ENCODE data around the gene RGS17.

Gene RGS17

GRCh38 chr6:153108315-153108714, 22.8 kb downstream of the RGS17 start:
- TF ChIP-seq ZNF560 (tag by site-specific recombination; IDR thresholded peaks at IDR 0.05; ENCODE audit: borderline replicate concordance) = no peak
- no peaks in the 10 kb centered on the region for H3K9me3 ChIP-seq (ENCODE audit: control insufficient read depth, insufficient read depth, low read depth, low read length)
- H3K27ac ChIP-seq (ENCODE audit: extremely low read depth, low read depth, low read length) = no peak overlapping the region
- H3K36me3 ChIP-seq (ENCODE audit: control insufficient read depth in 2 of 2, insufficient read depth in 1 of 2, low read length in 2 of 2) = no peaks in the 10 kb centered on the region
- H3K4me3 ChIP-seq (ENCODE audit: low read depth, low read length) = no peak overlapping the region
- ChIA-PET POLR2A (no interaction called here), CTCF (interaction anchor here (0.6 to 1.7 kb wide), 6 partner anchors 11 to 226 kb away, joined by 3 to 7 read pairs (median 4); no protein-coding TSS in a partner anchor)
- no peaks in the 10 kb centered on the region for H3K4me1 ChIP-seq (ENCODE audit: control insufficient read depth, insufficient read depth, low read length)

GRCh38 chr6:153106021-153106420, 25.1 kb downstream of the RGS17 start:
- TF ChIP-seq ZNF121 (tag by site-specific recombination; IDR thresholded peaks at IDR 0.05) = no peak
- TF ChIP-seq GLI4 (tag by site-specific recombination; IDR thresholded peaks at IDR 0.05) = no peak
- TF ChIP-seq MZF1 (tag by site-specific recombination; IDR thresholded peaks at IDR 0.05; ENCODE audit: borderline replicate concordance) = no peak
- no peak for TF ChIP-seq ZNF624 (tag by site-specific recombination; IDR thresholded peaks at IDR 0.05)
- no peak for TF ChIP-seq ZBTB8A (tag by site-specific recombination; IDR thresholded peaks at IDR 0.05)
- TF ChIP-seq ZNF544 (tag by site-specific recombination; IDR thresholded peaks at IDR 0.05) = no peak
- TF ChIP-seq ZFP69B (tag by site-specific recombination; IDR thresholded peaks at IDR 0.05) = no peak
- no peak for TF ChIP-seq KLF8 (tag by site-specific recombination; IDR thresholded peaks at IDR 0.05)
- no peak for TF ChIP-seq ZNF830 (tag by site-specific recombination; IDR thresholded peaks at IDR 0.05; ENCODE audit: low read depth)
- no peak for TF ChIP-seq SP2 (tag by site-specific recombination; IDR thresholded peaks at IDR 0.05)
- TF ChIP-seq PRDM10 (tag by site-specific recombination; IDR thresholded peaks at IDR 0.05) = no peak
- no peak for TF ChIP-seq KLF10 (tag by site-specific recombination; IDR thresholded peaks at IDR 0.05)
- TF ChIP-seq KLF16 (tag by site-specific recombination; IDR thresholded peaks at IDR 0.05) = no peak
- ChIA-PET CTCF (no interaction called here), POLR2A (no interaction called here)
- Histone ChIP-seq H3K4me1 (ENCODE audit: control insufficient read depth, insufficient read depth, low read length) (no peaks in the 10 kb centered on the region), H3K4me3 (ENCODE audit: low read depth, low read length) (no peak overlapping the region), H3K27ac (ENCODE audit: extremely low read depth, low read depth, low read length) (no peak overlapping the region), H3K36me3 (ENCODE audit: control insufficient read depth in 2 of 2, insufficient read depth in 1 of 2, low read length in 2 of 2) (no peaks in the 10 kb centered on the region), H3K9me3 (ENCODE audit: control insufficient read depth, insufficient read depth, low read depth, low read length) (no peaks in the 10 kb centered on the region)

GRCh38 chr6:153104220-153104619, 26.9 kb downstream of the RGS17 start:
- ChIA-PET POLR2A (no interaction called here), CTCF (interaction anchor here (1.1 kb wide), 1 partner anchor 27 kb away, joined by 3 read pairs; no protein-coding TSS in a partner anchor)
- Histone ChIP-seq H3K4me3 (ENCODE audit: low read depth, low read length) (no peak overlapping the region), H3K27ac (ENCODE audit: extremely low read depth, low read depth, low read length) (no peak overlapping the region), H3K36me3 (ENCODE audit: control insufficient read depth in 2 of 2, insufficient read depth in 1 of 2, low read length in 2 of 2) (no peaks in the 10 kb centered on the region), H3K9me3 (ENCODE audit: control insufficient read depth, insufficient read depth, low read depth, low read length) (no peaks in the 10 kb centered on the region), H3K4me1 (ENCODE audit: control insufficient read depth, insufficient read depth, low read length) (no peaks in the 10 kb centered on the region)
- no peak for TF ChIP-seq ZNF214 (tag by site-specific recombination; IDR thresholded peaks at IDR 0.05; ENCODE audit: borderline replicate concordance)
- TF ChIP-seq BCL11A (tag by site-specific recombination; IDR thresholded peaks at IDR 0.05; ENCODE audit: low read depth) = no peak
- no peak for TF ChIP-seq ZNF555 (tag by site-specific recombination; conservative IDR thresholded peaks at IDR 0.05)
- no peak for TF ChIP-seq ZNF513 (tag by site-specific recombination; IDR thresholded peaks at IDR 0.05)
- TF ChIP-seq ZNF521 (tag by site-specific recombination; IDR thresholded peaks at IDR 0.05) = no peak
- TF ChIP-seq ZSCAN4 (tag by site-specific recombination; IDR thresholded peaks at IDR 0.05) = no peak
- TF ChIP-seq PBX3 (CRISPR knock-in tag; IDR thresholded peaks at IDR 0.05) = no peak
- no peak for TF ChIP-seq SP7 (tag by site-specific recombination; IDR thresholded peaks at IDR 0.05)
- no peak for TF ChIP-seq ZNF629 (tag by site-specific recombination; IDR thresholded peaks at IDR 0.05)
- TF ChIP-seq KLF8 (tag by site-specific recombination; IDR thresholded peaks at IDR 0.05) = no peak
- TF ChIP-seq BCL6B (tag by site-specific recombination; IDR thresholded peaks at IDR 0.05) = no peak
- no peak for TF ChIP-seq ZNF140 (tag by site-specific recombination; IDR thresholded peaks at IDR 0.05)
